Stomach (tissue), 4 donors: ENCODE data around the gene KCNK1.

Source experiments
- CTCF ChIP-seq, 7 experiments: fragments of 450-650 bp in 4 of 7; fragments of 200-600 bp in 3 of 7; sonication (generic) in 3 of 7; IDR thresholded peaks; one replicate each; pipeline ENCODE4 v1.5.1; 2016 to 2019; ENCODE audit warnings: antibody characterized with exemption in 7 of 7, control low read depth in 2 of 7, mild to moderate bottlenecking in 1 of 7
- POLR2A ChIP-seq, 4 donors: fragments of 450-650 bp; IDR thresholded peaks; one replicate each; pipeline ENCODE4 v1.6.1; 2016; ENCODE audit warnings: antibody characterized with exemption in 4 of 4, control low read depth in 2 of 4, mild to moderate bottlenecking in 1 of 4, moderate library complexity in 1 of 4

GRCh38 chr1:233679030-233679429 is 65.1 kb downstream of the KCNK1 start:
- no peak for TF ChIP-seq CTCF (IDR thresholded peaks at IDR 0.05)
- no peak for TF ChIP-seq POLR2A (IDR thresholded peaks at IDR 0.05)
